8988T (cell line): ENCODE data around the gene ZNF48.

Experiments
- DNase-seq: peaks from one replicate; pipeline ENCODE4 v3.0.0; 2011

The ZNF48 gene

DNA sequence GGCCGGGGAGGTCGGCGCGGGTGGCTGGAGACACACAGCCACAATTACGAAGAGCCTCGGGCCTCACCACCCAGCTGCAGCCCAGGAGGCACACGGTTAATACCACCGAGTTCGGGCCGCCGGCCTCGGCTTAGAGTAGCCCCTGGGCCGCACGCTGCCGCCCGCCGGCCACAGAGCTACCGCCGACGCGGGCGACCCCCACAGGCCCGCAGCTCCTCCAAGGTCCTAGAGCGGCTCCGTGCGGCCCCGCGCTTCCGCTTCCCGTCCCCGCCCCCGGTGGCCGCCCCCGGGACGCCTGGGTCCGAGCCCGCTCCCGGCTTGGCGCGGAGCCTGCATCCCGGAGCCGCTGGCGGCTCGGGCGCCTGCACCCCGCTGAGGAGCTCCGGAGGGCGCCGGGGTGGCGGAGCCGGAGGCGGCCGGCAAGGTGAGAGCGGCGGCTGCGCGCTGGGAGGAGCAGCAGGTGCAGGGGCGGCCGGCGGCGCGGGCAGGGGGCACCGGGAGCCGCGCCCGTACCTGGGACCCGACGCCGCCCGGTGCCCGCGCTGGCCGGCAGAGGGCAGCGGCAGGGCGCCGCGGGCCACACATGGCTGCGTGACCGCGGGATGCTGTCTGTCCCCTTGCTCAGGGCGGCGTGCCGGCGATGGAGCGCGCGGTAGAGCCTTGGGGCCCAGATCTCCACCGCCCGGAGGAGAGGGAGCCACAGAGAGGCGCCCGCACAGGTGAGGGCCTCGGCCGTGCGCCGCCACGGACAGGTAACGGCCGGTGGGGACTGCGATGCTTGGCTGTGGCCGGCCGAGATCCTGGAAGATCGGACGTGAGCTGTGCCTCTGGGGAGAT, at the start of gene ZNF48:
TSS of gene ZNF48 (plus strand) at position 266 of the 837 bp plus-strand sequence. CDS start at position 641, 375 bp downstream.
- peak; percentile 65 for DNase-seq

DNA sequence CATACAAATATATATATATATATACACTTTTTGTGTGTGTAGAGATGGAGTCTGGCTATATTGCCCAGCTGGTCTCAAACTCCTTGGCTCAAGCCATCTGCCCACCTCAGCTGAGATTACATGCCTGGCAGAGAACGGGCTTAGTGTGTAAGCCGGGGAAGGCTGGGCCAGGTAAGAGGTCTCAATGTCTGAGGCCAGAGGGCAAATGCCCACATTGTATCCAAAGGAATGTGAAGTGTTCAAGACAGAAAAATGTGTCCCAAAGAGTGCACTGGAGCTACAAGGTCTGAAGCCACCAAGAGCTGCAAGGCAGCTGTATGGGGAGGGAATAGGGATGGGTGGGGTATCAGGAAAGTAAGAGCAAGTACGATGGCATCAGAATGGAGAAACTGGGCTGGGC, 48.9 kb upstream of the ZNF48 start:
- DNase-seq: no peak

DNA sequence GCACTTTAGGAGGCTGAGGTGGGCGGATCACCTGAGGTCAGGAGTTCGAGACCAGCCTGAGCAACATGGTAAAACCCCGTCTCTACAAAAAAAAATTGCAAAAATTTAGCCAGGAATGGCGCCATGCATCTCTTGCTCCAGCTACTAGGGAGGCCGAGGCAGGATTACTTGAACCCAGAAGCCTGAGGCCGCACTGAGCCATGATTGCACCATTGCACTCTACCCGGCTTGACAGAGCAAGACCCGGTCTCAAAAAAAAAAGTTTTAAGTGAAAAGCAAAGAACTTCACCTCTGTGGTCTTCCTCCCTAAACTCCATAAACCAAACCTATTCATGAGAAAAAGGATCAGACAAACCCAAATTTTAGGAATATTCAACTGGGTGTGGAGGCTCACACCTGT, 47.1 kb upstream of the ZNF48 start:
- no peak for DNase-seq

DNA sequence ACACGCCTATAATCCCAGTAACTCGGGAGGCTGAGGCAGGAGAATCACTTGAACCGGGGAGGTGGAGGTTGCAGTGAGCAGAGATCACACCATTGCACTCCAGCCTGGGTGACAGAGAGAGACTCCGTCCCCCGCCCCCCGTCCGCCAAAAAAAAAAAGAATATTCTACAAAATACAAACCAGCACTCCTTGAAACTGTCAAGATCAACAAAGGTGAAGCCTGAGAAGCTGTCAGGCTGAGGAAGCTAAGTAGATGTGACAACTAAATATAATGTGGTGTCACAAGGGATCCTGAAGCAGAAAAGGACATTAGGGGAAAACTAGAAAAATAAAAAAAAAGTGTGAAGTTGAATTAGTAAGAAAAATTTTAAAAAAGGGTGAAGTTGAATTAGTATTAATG, 46.3 kb upstream of the ZNF48 start:
- DNase-seq: no peak

DNA sequence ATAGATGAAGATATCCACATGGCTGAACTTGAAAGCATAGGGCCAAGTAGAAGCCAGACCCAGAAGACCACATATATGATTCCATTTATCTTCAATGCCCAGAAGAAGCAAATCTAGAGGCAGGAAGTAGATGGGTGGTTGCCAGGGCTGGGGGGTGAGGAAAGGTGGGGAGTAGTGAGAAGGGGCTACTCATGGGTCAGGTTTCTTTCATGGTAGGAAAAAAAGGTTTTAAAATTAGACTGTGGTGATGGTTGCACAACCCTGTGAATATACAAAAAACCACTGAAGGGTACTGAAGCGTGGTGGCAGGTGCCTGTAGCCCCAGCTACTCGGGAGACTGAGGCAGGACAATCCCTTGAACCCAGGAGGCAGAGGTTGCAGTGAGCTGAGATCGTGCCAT, 45.5 kb upstream of the ZNF48 start:
- no peak for DNase-seq

DNA sequence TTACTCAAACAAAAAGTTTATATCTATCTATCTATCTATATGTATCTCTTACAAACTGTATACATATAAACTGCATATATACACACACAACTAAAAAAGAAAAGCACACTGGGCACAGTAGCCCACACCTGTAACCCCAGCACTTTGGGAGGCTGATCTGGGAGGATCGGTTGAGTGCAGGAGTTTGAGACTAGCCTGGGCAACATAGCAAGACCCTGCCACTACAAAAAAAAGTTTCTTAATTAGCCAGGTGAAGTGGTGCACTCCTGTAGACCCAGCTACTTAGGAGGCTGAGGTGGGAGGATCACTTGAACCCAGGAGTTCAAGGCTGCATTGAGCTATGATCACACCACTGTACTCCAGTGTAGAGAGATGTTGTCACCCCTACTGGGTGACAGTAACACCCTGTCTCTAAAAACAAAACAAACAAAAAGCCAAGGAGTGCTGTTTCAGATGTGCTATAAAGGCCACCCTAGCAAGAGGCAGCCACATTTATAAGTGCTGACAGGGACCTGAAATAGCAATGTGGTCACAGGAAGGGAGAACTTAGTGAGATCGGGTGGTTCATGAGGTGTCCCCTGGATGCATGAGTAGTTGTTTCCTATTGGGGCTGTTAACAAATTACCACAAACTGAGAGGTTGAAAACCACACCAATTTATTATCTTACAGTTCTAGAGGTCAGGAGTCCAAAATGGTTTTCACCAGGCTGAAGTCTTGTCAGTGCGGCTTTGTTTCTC, 44.9 kb upstream of the ZNF48 start:
- DNase-seq: no peak

DNA sequence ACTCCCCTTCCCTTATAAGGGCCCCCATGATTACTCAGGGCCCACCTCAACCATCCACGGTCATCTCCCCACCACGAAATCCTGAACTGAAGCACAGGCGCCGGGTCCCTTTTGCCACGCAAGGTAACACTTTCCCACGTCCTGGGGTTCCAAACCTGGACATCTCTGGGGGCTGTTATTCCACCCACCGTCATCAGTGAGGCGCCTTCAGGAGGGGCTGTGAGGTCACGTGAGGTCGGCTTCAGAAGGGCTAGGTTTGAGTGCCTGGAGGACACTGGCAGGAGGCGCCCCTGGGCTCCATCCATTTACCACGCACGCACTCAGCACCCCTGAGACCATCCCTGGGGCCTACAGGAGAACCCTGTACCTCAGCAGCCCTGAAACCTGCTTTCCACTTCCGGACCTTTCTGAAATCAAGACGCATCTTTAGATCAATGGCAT, 44.2 kb upstream of the ZNF48 start:
- no peak for DNase-seq

DNA sequence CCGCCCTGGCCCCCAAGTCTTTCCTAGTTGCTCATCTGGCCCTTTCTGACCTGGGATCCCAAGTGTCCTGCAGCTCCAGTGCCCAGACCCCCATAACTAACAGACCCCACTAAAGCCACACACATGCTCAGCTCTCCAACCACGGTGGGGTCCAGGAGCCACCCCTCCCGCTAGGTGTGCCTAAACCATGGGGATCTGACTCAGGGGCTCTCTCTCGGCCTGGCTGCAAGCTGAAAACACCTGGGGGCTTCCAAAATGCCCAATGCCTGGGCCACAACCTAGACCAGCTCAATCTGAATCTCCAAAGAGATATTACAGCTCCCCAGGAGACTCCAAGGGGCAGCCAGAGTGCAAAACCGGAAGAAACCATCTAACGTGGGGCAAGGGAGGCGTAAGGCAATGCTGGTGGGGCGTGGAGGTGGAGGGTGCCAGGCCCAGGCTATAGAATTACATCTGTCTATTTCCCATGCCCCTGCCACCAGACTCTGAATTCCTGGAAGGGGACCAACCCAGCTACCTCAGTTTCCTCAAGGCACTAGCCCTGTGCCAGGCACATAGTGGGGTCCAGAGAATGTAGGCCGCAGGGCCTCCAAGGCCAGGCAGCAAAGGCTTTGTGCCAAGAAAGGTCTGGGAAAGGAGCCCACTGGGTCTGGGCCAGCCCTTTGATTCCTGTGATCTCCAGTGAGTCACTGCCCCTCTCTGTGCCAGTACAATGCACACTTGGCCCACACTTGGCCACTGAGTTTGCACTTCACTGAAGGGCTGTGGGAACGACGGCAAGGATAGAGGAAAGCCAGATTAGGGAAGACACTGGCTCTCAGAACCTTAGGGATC, 43.4 kb upstream of the ZNF48 start:
- no peak for DNase-seq

DNA sequence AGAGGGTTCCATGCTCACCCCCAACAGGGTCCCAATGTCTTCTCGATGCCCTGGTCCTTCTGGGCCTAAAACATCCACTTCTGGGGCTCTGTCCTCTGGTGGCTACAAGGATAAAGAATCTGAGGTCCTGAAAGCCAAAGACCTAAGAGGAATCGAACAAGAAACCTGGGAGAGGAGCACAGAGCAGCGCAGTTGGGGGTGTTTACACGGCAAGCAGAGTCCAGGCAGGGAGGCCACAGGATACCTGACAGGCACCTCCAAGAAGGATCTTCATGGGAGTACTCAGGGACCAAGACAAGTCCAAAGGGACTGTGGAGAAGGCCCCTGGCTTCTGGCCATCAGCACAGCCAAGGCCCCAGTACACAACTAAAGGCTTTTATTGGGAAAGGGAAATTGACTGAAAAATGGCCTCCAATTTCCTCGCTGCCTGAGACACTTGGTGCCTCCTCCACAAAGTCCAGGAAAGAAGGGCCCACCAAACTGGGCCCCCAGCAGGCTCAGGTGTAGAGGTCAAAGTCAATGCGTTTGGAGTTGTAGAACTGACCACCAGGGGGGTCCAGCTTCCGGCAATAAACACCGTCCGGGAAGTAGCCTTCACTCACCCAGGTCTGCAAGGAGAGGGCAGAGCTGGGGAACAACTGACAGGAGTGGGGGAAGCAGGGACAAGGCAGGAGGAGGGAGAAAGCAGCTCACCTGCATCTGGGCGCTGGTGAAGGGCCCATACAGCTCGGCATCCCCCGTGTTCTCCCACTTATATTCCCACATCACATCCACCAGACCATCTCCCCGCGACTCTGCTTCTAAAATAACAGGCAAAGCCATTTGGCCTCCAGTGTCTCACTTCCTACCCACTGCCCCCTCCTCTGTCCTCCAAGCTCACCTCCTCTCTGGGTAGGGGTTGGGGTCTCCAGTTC, 42.5 kb upstream of the ZNF48 start:
- no peak for DNase-seq

DNA sequence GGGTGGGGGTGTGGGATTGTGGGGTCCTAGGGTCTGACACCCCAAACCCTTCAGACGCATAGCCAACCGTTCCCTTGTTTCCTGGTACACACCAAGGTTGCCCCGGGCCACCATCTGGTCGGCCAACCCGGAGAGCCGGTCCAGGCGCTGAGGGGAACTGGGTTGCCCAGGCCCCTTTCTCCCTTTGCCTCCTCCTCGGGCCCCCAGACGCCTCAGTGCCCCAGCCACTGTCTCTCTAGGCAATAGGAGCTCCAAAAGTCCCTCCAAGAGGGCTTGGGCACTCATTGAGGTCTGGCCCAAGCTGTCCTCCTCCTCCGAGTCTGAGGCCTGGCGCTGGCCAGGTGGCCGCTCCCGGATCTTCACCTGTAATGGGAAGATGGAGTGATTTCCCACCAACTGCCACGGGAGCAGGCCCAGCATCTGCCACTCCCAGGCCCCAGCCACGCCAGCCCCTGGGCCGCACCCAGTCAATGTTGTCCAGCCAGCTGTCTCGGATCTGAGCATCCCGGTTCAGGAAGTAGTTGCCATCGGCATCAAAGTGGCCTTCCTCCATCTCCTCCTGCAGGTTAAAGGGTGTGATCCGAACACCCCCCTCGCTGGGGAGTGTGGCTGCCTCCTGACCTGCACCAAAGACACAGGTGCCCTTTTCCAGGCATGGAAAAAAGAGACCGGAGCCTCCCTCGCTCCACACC, 41.6 kb upstream of the ZNF48 start:
- DNase-seq: no peak

DNA sequence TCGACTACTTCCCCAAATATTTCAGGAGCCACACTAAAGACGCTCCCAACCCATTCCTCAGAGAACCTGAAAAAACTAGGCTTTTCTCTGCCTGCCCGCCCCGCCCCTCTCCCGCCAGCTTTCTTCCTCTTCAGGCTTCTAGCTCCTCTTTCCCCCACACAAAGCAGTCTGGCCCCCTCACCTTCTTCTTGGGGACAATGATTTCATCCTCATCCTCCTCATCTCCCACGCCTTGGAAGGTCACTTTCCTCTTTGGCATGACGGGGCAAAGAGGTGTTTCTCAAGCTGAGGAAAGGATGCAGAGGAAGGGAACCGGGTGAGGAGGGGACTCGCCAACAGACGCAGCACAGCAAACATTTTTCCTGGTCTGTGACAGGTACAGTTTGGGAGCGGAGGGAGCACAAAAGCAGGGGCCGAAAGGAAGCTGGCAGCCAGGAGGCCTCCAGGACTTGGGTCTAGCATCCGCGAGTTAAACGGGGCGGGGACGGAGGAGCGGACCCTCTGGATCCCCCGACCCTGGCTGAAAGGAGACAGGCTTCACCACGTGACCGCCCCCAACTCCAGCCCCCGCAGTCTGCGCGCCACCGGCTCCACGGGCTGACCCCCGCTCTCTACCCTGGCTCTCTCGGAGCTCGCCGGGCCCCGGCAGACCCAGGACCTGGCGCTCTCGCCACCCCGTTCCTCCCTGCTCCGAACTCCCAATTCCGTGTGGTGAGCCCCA, 40.6 kb upstream of the ZNF48 start:
- no peak for DNase-seq

DNA sequence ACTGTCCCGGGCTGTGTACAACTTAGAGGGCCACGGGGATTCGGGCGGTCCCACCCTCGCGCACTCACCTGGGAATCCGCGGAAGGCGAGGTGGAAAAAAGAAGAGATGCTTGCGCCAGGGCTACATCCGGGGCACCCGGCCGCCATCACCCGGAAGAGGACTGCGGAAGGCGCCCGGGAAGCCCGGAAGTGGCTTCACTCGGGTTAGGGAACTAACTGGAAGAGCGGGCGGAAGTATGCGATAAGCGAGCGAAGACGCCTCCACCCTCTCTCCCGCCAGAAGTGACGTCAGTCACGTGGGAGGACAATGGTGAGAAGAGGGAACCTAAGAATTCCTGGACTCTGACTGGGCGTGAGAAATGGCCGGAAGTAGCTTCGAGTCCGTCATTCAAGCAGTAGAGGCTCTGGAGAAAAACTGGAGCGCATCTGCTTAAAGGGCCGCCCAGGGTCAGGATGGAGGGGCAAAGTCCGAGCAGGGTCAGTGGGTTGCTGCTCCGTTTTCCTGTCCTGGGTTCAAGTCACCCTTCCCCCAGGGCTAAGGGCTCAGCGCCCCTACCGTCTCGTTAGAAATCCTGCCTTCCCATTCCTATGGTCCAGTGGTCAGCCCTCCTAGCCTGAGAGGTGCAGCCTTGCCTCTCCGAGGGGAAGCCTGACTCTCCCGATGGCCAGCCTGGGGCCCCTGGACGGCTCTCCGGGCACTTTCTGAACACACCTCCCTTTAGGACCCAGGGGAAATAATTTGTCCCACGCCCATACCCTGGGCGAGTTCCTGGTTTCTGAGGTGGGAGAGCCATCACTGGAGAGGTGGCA, 39.9 kb upstream of the ZNF48 start, which contains the start of gene CD2BP2:
TSS of gene CD2BP2 (minus strand) at position 165 of the 810 bp plus-strand sequence. CDS start 627 bp downstream, outside the sequence.
- DNase-seq: peak; percentile 49

DNA sequence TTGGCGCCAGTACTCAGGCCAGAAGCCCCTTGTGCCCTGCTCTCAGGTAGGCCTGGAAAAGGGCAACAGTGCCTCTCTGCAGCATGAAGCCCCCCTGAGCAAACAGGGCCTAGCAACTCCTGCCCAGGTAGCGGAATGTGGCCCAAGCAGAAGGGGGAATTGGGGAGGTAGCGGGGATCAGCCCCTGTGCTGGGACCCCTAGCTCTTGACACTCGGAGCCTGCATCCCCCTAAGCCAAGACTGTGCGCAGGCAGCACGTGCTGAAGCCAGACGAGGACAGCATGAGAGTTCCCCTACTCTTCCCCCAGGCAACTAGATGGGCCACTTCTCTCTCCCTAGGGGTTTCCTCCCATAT, 39.3 kb upstream of the ZNF48 start:
- no peak for DNase-seq

DNA sequence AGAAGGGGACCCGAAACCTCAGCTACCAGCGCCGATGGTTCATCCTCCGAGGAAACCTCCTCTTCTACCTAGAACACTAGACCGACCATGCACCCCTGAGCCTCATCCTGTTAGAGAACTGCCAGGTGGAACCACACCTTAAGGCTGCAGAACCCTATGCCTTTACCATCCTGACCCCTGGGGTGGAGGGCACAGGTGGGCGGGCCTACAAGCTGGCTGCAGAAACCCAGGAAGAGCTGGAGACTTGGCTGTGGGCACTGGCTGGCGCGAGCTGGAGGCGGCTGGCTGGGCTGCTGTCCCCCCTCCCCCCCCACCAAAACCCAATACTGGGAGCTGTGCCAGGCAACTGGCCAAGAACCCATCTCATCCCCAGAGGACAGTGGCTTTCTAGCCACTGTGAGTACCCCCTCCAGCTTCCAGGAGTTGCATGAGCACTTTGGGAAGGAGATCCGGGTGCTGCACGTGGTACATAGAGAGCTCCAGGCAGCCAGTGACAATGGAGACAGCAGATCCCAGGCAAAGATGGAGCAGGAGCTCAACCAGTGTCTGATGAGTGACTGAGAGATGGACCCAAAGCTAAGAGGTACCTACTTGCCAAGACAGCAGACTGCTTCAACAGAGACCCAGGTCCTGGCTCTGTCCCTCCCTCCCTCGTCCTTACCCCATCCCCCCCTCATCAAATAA, 38.7 kb upstream of the ZNF48 start:
- DNase-seq: no peak

DNA sequence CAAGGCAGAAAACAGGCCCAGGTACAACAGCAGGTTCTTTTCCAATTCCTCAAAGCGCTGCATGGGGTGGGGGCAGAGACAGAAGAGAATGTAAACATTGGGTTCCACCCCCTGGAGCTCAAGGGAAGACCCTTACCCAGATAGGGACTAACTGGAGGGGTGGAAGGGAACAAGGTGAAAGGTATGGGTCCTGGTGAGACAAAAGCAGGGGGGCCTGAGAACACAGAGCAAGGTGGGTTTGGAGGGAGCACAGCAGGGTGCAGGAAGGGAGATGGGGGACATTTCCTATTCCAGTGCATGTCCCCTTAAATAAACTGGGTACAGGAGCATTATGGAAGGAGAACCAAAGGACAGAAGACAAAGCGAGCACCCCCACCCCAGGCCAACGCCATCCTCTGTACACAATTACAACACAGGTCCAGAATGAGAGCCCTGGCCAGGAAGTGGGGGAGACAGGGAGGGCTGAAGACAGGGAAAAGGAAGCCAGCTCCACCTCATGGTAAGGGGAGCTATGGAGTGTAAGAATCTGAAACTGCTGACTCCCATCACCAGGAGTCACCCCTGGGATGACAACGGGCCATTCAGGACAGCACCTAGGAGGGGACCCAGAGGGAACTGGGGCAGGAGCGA, 38.0 kb upstream of the ZNF48 start:
- DNase-seq: no peak

DNA sequence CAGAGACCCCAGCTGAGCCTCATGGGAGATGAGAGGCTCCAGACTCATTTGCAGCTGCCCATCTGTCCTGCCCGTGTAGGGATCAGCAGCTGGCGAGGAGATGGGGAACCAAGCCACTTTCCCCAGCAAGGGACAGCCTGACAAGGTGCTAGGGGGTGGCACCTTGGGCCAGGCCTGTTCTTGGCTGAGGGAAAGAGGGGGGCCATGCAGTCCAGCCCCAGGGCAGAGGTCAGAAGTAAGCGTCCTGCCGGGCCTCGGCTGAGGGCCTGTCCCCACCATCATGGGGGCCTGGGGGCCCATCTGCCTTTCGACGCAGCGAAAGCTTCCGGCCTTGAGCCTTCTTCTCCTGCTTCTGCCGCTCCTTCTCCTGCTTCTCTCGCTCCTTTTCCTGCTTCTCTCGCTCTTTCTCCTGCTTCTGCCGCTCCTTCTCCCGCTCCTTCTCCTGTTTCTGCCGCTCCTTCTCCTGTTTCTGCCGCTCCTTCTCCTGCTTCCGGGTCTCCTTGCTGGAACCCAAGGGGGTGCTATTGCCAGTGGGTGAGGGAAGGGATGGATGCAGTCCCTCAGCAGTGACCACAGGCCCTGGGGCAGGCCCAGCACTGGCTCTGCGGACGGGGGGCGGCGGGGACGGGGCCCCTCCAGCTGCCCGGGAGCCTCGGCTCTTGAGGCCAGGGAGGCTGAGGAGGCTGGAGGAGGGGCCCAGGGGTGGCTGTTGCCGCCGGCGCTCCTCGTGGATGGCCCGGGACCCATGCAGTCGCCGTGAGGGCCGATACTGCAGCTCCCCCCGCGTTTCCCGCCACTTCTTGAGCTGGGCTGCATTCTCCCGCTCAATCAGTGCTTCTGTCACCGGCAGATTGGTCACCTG, 37.3 kb upstream of the ZNF48 start:
- DNase-seq: no peak

DNA sequence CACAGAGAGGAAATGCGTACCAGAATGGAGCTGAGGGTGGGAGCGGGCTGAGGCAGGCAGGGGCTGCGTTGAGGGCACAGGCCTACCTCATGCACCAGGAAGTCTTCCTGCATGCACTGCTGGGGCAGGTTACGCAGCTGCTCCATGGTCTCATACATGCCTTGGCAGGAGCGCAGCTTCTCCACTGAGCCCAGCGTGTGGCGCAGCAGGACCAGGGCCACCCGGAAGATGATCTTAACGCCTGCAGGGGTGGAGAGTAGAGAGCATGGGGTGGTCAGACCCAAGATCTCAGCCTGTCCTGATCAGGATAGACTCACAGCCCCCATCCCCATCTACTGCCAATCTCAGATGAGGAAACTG, 36.7 kb upstream of the ZNF48 start:
- DNase-seq: no peak
